ENCODE data around the gene EID2. TPM values are rescaled to one million over a fixed set of nuclear protein-coding genes. Genes with fewer than 3 reads are reported as not detected.

Gene EID2
- total RNA-seq, 1 experiment from 2014 or later: 25.2 TPM

- no peak for DNase-seq (ENCODE audit: low spot score)
- Histone ChIP-seq H3K4me1 (ENCODE audit: insufficient read depth, low read length, poor library complexity, severe bottlenecking) (no peaks in the 10 kb centered on the region), H3K27ac (ENCODE audit: low read depth, low read length, poor library complexity, severe bottlenecking) (no peak overlapping the region), H3K36me3 (ENCODE audit: insufficient read depth, low read length, poor library complexity, severe bottlenecking) (no peaks in the 10 kb centered on the region), H3K9me3 (ENCODE audit: low read depth, low read length, poor library complexity, severe bottlenecking) (no peaks in the 10 kb centered on the region), H3K27me3 (replicated peaks; ENCODE audit: insufficient read depth, low read depth, low read length, poor library complexity) (peaks cover 25% of the 10 kb centered on the region), H3K4me3 (ENCODE audit: low read depth, low read length, poor library complexity, severe bottlenecking) (peak overlapping the region; percentile 8)
- no peak for TF ChIP-seq EZH2 (IDR thresholded peaks at IDR 0.05; ENCODE audit: borderline replicate concordance, low read depth, low read length, poor library complexity, severe bottlenecking)
- no peak for TF ChIP-seq CTCF (conservative IDR thresholded peaks at IDR 0.05; ENCODE audit: low read depth, low read length)
- intact Hi-C loops (cut with micrococcal nuclease; ENCODE audit: unreplicated experiment): no loop called here
- no TSS peak for BruUV-seq (replicated peaks)
- ChIA-PET CTCF (no interaction called here), POLR2A (ENCODE audit: low non-redundant PET) (no interaction called here)
These were observed 18.1 kb upstream of the EID2 start for GRCh38 chr19:39557811-39558623.

- Histone ChIP-seq H3K9me3 (ENCODE audit: low read depth, low read length, poor library complexity, severe bottlenecking) (no peaks in the 10 kb centered on the region), H3K4me1 (ENCODE audit: insufficient read depth, low read length, poor library complexity, severe bottlenecking) (no peaks in the 10 kb centered on the region), H3K27ac (ENCODE audit: low read depth, low read length, poor library complexity, severe bottlenecking) (no peak overlapping the region), H3K4me3 (ENCODE audit: low read depth, low read length, poor library complexity, severe bottlenecking) (no peak overlapping the region), H3K27me3 (replicated peaks; ENCODE audit: insufficient read depth, low read depth, low read length, poor library complexity) (peaks cover 14% of the 10 kb centered on the region), H3K36me3 (ENCODE audit: insufficient read depth, low read length, poor library complexity, severe bottlenecking) (no peaks in the 10 kb centered on the region)
- TF ChIP-seq CTCF (conservative IDR thresholded peaks at IDR 0.05; ENCODE audit: low read depth, low read length): no peak
- no peak for TF ChIP-seq EZH2 (IDR thresholded peaks at IDR 0.05; ENCODE audit: borderline replicate concordance, low read depth, low read length, poor library complexity, severe bottlenecking)
- ChIA-PET CTCF (no interaction called here), POLR2A (ENCODE audit: low non-redundant PET) (no interaction called here)
- BruUV-seq (replicated peaks): no TSS peak
- no peak for DNase-seq (ENCODE audit: low spot score)
- intact Hi-C loops (cut with micrococcal nuclease; ENCODE audit: unreplicated experiment): no loop called here
These were observed 15.9 kb upstream of the EID2 start for GRCh38 chr19:39555883-39556282.

- intact Hi-C loops (cut with micrococcal nuclease; ENCODE audit: unreplicated experiment): no loop called here
- peaks cover 7% of the 10 kb centered on the region for H3K27me3 ChIP-seq (replicated peaks; ENCODE audit: insufficient read depth, low read depth, low read length, poor library complexity)
- no peak for TF ChIP-seq CTCF (conservative IDR thresholded peaks at IDR 0.05; ENCODE audit: low read depth, low read length)
- TF ChIP-seq EZH2 (IDR thresholded peaks at IDR 0.05; ENCODE audit: borderline replicate concordance, low read depth, low read length, poor library complexity, severe bottlenecking): no peak
- H3K4me1 ChIP-seq (ENCODE audit: insufficient read depth, low read length, poor library complexity, severe bottlenecking): no peaks in the 10 kb centered on the region
- H3K4me3 ChIP-seq (ENCODE audit: low read depth, low read length, poor library complexity, severe bottlenecking): no peak overlapping the region
- ChIA-PET CTCF (interaction anchor here (0.6 kb wide), 1 partner anchor 611 kb away, joined by 5 read pairs; no protein-coding TSS in a partner anchor), POLR2A (ENCODE audit: low non-redundant PET) (no interaction called here)
- H3K9me3 ChIP-seq (ENCODE audit: low read depth, low read length, poor library complexity, severe bottlenecking): no peaks in the 10 kb centered on the region
- no peaks in the 10 kb centered on the region for H3K36me3 ChIP-seq (ENCODE audit: insufficient read depth, low read length, poor library complexity, severe bottlenecking)
- BruUV-seq (replicated peaks): no TSS peak
- DNase-seq (ENCODE audit: low spot score): no peak
- H3K27ac ChIP-seq (ENCODE audit: low read depth, low read length, poor library complexity, severe bottlenecking): no peak overlapping the region
These were observed 14.8 kb upstream of the EID2 start for GRCh38 chr19:39554701-39555311.

All from A673 (cell line).